SU-DHL-6 (cell line): ENCODE data around the gene INTS11.

Source experiments
- H2AFZ ChIP-seq: fragments of 200-600 bp; sonication (generic); 2 replicates; pipeline ENCODE4 v1.6.1; 2014; ENCODE audit warnings: low read depth, mild to moderate bottlenecking, moderate library complexity, mixed read lengths, antibody characterized with exemption, low read length; ENCODE audit not compliant: severe bottlenecking
- H3F3A ChIP-seq: fragments of 200-600 bp; shearing (Covaris generic); 2 replicates; pipeline ENCODE4 v1.6.0; 2016; ENCODE audit warnings: antibody characterized with exemption, mild to moderate bottlenecking; ENCODE audit not compliant: insufficient read depth
- H3K27ac ChIP-seq: fragments of 200-600 bp; sonication (generic); 2 replicates; pipeline ENCODE4 v1.5.1; 2016; ENCODE audit warnings: low read depth, mild to moderate bottlenecking, low read length, moderate library complexity, mixed read lengths
- H3K27me3 ChIP-seq: fragments of 200-600 bp; sonication (generic), shearing (Covaris generic); 2 replicates; pipeline ENCODE4 v1.6.0; 2014; ENCODE audit warnings: mild to moderate bottlenecking, low read length
- H3K36me3 ChIP-seq: fragments of 200-600 bp; sonication (generic); 2 replicates; pipeline ENCODE4 v1.6.1; 2014; ENCODE audit warnings: mild to moderate bottlenecking, low read length, mixed read lengths
- H3K4me2 ChIP-seq: fragments of 300-600, 200-600 bp; shearing (Covaris generic), sonication (generic); 2 replicates; pipeline ENCODE4 v1.6.0; 2014; ENCODE audit warnings: low read length, low read depth, mild to moderate bottlenecking; ENCODE audit not compliant: poor library complexity, severe bottlenecking
- H3K4me3 ChIP-seq: fragments of 200-600 bp; sonication (generic); 2 replicates; pipeline ENCODE4 v1.5.1; 2014; ENCODE audit warnings: antibody characterized with exemption, low read length, mild to moderate bottlenecking, mixed read lengths; ENCODE audit not compliant: insufficient read depth, poor library complexity, severe bottlenecking
- H3K79me2 ChIP-seq: fragments of 200-600 bp; sonication (generic); 2 replicates; pipeline ENCODE4 v1.6.1; 2014; ENCODE audit warnings: mild to moderate bottlenecking, low read length, moderate library complexity; ENCODE audit not compliant: insufficient read depth
- H3K9ac ChIP-seq: fragments of 200-600 bp; sonication (generic); 2 replicates; pipeline ENCODE4 v1.7.0; 2014; ENCODE audit warnings: mild to moderate bottlenecking, low read length
- H3K9me2 ChIP-seq: fragments of 200-600 bp; sonication (generic); replicated peaks from 2 replicates; pipeline ENCODE4 v1.6.1; 2014; ENCODE audit warnings: low read length; ENCODE audit not compliant: insufficient read depth
- H3K9me3 ChIP-seq: fragments of 200-600 bp; sonication (generic); 2 replicates; pipeline ENCODE4 v1.6.1; 2014; ENCODE audit warnings: low read length, mixed read lengths; ENCODE audit not compliant: insufficient read depth
- H4K20me1 ChIP-seq: fragments of 200-600 bp; sonication (generic); 2 replicates; pipeline ENCODE4 v1.6.1; 2014; ENCODE audit warnings: low read depth, mild to moderate bottlenecking, antibody characterized with exemption, low read length, moderate library complexity, mixed read lengths
- CTCF ChIP-seq: fragments of 200-600 bp; sonication (generic); IDR thresholded peaks from one replicate; pipeline ENCODE4 v1.5.1; 2017; ENCODE audit warnings: antibody characterized with exemption, mild to moderate bottlenecking, low read length, moderate library complexity; ENCODE audit not compliant: insufficient read depth, poor library complexity, severe bottlenecking
- EZH2phosphoT487 ChIP-seq: fragments of 200-600 bp; sonication (generic), shearing (Covaris generic); conservative IDR thresholded peaks from 2 replicates; pipeline ENCODE4 v1.6.1; 2018; ENCODE audit warnings: mild to moderate bottlenecking, antibody characterized with exemption, low read length, moderate library complexity, mixed read lengths

Gene INTS11

GRCh38 chr1:1275836-1276235 is 48.6 kb downstream of the INTS11 start:
- TF ChIP-seq EZH2phosphoT487: no peak
- no peak for TF ChIP-seq CTCF
- Histone ChIP-seq H3F3A (no peaks in the 10 kb centered on the region), H3K36me3 (no peaks in the 10 kb centered on the region), H3K27me3 (no peaks in the 10 kb centered on the region), H3K9me2 (no peaks in the 10 kb centered on the region), H3K4me3 (no peak overlapping the region), H4K20me1 (peaks cover 4% of the 10 kb centered on the region; the same call in 1 of the 2 replicates), H3K27ac (no peak overlapping the region), H3K9me3 (no peaks in the 10 kb centered on the region), H2AFZ (no peak overlapping the region), H3K79me2 (peaks cover 25% of the 10 kb centered on the region), H3K4me2 (no peak overlapping the region), H3K9ac (no peak overlapping the region)

GRCh38 chr1:1274931-1275431 is 49.5 kb downstream of the INTS11 start:
- H3K9ac ChIP-seq: no peak overlapping the region
- H3K27ac ChIP-seq: no peak overlapping the region
- H3K36me3 ChIP-seq: no peaks in the 10 kb centered on the region
- H3F3A ChIP-seq: no peaks in the 10 kb centered on the region
- no peak overlapping the region for H3K4me3 ChIP-seq
- peaks cover 4% of the 10 kb centered on the region; the same call in 1 of the 2 replicates for H4K20me1 ChIP-seq
- H3K4me2 ChIP-seq: peak overlapping the region; percentile 81
- peaks cover 33% of the 10 kb centered on the region for H3K79me2 ChIP-seq
- no peak for TF ChIP-seq CTCF
- TF ChIP-seq EZH2phosphoT487: no peak
- H2AFZ ChIP-seq: no peak overlapping the region
- no peaks in the 10 kb centered on the region for H3K9me3 ChIP-seq
- no peaks in the 10 kb centered on the region for H3K9me2 ChIP-seq
- H3K27me3 ChIP-seq: no peaks in the 10 kb centered on the region

- Histone ChIP-seq H3K4me2 (peak overlapping the region; percentile 81), H2AFZ (peak overlapping the region; percentile 93), H3K27ac (peak overlapping the region; percentile 43; the same call in 1 of the 2 replicates), H3F3A (no peaks in the 10 kb centered on the region), H3K9me2 (no peaks in the 10 kb centered on the region), H3K79me2 (peaks cover 37% of the 10 kb centered on the region), H3K36me3 (no peaks in the 10 kb centered on the region), H3K9ac (peak overlapping the region; percentile 97), H4K20me1 (peaks cover 4% of the 10 kb centered on the region; the same call in 1 of the 2 replicates), H3K9me3 (no peaks in the 10 kb centered on the region), H3K27me3 (no peaks in the 10 kb centered on the region), H3K4me3 (peak overlapping the region; percentile 81)
- TF ChIP-seq CTCF (no peak), EZH2phosphoT487 (no peak)
Measured at GRCh38 chr1:1274299-1274930, 50.0 kb downstream of the INTS11 start.
